ENCODE data around the gene SCAPER. TPM values are rescaled to one million over a fixed set of nuclear protein-coding genes. Genes with fewer than 3 reads are reported as not detected.

The SCAPER gene
- total RNA-seq, 1 donor from 2014 or later, result 42.6 TPM

DNA sequence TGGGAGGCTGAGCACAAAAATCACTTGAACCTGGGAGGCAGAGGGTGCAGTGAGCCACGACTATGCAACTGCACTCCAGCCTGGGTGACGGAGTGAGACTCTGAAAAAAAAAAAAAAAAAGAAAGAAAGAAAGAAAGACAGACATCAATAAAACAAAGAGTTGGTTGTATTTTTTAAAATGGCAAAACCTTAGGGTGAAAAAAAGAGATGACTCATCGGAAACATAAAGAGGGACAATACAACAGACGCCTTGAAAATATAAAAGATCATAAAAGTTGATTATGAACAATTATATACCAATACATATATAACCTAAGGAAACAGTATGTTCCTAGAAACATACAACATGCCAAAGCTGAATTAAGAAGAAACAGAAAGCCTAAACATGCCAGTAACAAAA, 92.8 kb downstream of the SCAPER start:
- peaks cover 8% of the 10 kb centered on the region for H3K4me1 ChIP-seq
- peaks cover 25% of the 10 kb centered on the region for H3K9me3 ChIP-seq (replicated peaks)
- DNase-seq, result no peak
- intact Hi-C loops (cut with micrococcal nuclease), result no loop called here
- no peaks in the 10 kb centered on the region for H3K36me3 ChIP-seq
- H3K27ac ChIP-seq (replicated peaks), result no peak overlapping the region
- H3K27me3 ChIP-seq (ENCODE audit: low read depth), result no peaks in the 10 kb centered on the region
- H3K4me3 ChIP-seq, result no peak overlapping the region
- TF ChIP-seq, protein P1, sequence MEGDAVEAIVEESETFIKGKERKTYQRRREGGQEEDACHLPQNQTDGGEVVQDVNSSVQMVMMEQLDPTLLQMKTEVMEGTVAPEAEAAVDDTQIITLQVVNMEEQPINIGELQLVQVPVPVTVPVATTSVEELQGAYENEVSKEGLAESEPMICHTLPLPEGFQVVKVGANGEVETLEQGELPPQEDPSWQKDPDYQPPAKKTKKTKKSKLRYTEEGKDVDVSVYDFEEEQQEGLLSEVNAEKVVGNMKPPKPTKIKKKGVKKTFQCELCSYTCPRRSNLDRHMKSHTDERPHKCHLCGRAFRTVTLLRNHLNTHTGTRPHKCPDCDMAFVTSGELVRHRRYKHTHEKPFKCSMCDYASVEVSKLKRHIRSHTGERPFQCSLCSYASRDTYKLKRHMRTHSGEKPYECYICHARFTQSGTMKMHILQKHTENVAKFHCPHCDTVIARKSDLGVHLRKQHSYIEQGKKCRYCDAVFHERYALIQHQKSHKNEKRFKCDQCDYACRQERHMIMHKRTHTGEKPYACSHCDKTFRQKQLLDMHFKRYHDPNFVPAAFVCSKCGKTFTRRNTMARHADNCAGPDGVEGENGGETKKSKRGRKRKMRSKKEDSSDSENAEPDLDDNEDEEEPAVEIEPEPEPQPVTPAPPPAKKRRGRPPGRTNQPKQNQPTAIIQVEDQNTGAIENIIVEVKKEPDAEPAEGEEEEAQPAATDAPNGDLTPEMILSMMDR (IDR thresholded peaks at IDR 0.05; ENCODE audit: borderline replicate concordance), result no peak

DNA sequence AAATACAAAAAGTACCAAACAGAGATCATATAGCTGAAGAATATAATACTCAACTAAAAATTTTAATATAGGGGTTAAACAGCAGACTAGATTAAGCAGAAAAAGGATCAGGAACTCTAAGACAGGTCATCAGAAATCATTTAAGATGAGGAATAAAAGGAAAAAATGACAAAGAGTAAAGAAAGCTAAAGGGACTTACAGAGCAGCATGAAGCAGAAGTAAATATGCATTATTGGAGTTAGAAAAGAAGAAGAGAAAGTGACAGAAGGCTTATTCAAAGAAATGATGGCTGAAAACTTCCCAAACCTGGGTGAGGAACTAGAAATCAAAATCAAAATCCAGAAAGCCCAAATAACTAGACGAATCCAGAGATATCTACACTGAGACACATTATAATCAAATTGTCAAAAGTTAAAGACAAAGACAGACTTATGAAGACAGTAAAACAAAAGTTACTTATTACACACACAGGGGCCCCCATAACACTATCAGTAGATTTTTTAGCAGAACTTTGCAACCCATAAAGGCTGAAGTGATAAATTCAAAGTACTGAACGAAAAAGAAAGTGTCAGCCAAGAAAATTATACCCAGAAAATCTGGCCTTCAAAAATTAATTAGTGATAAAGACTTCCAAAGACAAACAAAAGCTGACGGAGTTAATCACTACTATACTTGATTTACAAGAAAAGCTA, 95.6 kb downstream of the SCAPER start:
- no peaks in the 10 kb centered on the region for H3K27me3 ChIP-seq (ENCODE audit: low read depth)
- peaks cover 11% of the 10 kb centered on the region for H3K9me3 ChIP-seq (replicated peaks)
- peaks cover 13% of the 10 kb centered on the region for H3K4me1 ChIP-seq
- no peaks in the 10 kb centered on the region for H3K36me3 ChIP-seq
- no peak for DNase-seq
- intact Hi-C loops (cut with micrococcal nuclease), result no loop called here
- TF ChIP-seq, protein P1 (IDR thresholded peaks at IDR 0.05; ENCODE audit: borderline replicate concordance), result no peak
- no peak overlapping the region for H3K27ac ChIP-seq (replicated peaks)
- no peak overlapping the region for H3K4me3 ChIP-seq

DNA sequence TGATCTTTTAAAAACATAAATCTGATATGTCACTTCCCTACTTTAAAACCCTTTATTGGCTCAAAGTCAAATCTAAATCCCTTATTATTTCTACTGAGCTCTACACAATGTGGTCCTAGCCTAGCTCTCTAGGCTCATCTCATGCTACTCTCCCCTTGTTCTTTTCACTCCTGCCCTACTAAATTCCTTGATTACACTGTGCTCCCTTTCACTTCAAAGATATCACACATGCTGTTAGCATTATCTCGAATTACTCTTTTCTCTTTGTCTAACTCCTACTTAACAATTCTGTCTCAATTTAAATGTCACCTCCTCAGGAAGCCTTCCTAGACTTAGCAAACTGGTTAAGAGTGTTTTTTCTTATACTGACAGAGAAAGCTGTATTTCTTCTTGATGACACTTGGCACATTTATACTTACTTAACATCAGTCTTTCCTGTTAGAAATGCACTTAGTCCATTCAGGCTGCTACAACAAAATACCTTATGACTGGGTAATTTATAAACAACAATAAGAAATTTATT, 102.0 kb downstream of the SCAPER start:
- Histone ChIP-seq H3K27ac (replicated peaks) (no peak overlapping the region), H3K4me3 (no peak overlapping the region), H3K27me3 (ENCODE audit: low read depth) (no peaks in the 10 kb centered on the region), H3K4me1 (peaks cover 6% of the 10 kb centered on the region), H3K9me3 (replicated peaks) (no peaks in the 10 kb centered on the region), H3K36me3 (peaks cover 32% of the 10 kb centered on the region)
- intact Hi-C loops (cut with micrococcal nuclease), result no loop called here
- DNase-seq, result no peak
- TF ChIP-seq, protein P1 (IDR thresholded peaks at IDR 0.05; ENCODE audit: borderline replicate concordance), result no peak

DNA sequence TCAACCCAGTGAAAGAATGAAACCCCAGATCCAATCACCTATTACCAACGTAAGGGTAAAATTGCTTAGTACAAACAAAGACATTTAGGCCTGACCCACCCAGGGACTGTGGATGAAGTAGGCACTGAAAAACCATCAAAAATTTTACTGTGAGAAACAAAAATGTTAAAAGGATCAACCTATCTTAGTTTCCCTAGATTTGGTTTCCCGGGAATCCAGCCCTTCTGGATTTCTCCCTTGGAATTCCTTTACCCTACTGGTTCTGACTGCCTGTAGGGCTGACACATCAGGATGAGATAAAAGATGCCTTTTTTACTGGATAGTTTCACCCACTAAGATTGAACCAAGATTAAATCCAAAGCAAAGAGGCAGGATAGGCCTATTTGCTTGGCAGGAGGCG, 102.7 kb downstream of the SCAPER start:
- DNase-seq, result no peak
- peaks cover 6% of the 10 kb centered on the region for H3K4me1 ChIP-seq
- no peak overlapping the region for H3K4me3 ChIP-seq
- no peak overlapping the region for H3K27ac ChIP-seq (replicated peaks)
- no peaks in the 10 kb centered on the region for H3K9me3 ChIP-seq (replicated peaks)
- H3K27me3 ChIP-seq (ENCODE audit: low read depth), result no peaks in the 10 kb centered on the region
- TF ChIP-seq, protein P1 (IDR thresholded peaks at IDR 0.05; ENCODE audit: borderline replicate concordance), result no peak
- peaks cover 35% of the 10 kb centered on the region for H3K36me3 ChIP-seq
- intact Hi-C loops (cut with micrococcal nuclease), result no loop called here

DNA sequence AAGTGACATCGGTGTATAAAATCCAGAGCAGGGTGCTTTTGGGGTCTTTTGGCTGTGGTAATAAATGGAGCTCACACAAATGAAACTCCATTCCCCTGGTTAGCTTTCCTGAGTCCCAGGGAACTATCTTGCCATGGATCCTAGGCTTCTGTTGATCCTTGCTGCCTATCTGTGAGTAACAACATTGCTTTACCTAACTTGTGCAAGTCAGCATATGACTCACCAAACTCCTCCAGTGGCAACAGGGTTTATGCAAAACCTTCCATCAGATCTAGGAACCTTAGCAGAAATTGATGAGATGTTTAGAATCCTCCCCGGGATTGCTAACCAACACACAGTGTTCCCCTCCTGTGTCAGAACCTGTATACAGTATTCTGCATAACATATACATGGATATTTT, 105.4 kb downstream of the SCAPER start:
- Histone ChIP-seq H3K4me3 (no peak overlapping the region), H3K9me3 (replicated peaks) (no peaks in the 10 kb centered on the region), H3K27me3 (ENCODE audit: low read depth) (no peaks in the 10 kb centered on the region), H3K36me3 (peaks cover 42% of the 10 kb centered on the region), H3K27ac (replicated peaks) (no peak overlapping the region), H3K4me1 (peaks cover 16% of the 10 kb centered on the region)
- intact Hi-C loops (cut with micrococcal nuclease), result no loop called here
- TF ChIP-seq, protein P1 (IDR thresholded peaks at IDR 0.05; ENCODE audit: borderline replicate concordance), result no peak
- DNase-seq, result no peak

Measured in left ventricle myocardium inferior (tissue), 1 donor.